NT2/D1 (cell line): ENCODE measurements around the gene DMTF1.

Experiments
- SUZ12 ChIP-seq: IDR thresholded peaks from 2 replicates; pipeline ENCODE4 v1.6.1; 2011; ENCODE audit not compliant: insufficient read length, insufficient read depth; ENCODE audit errors: extremely low read depth
- YY1 ChIP-seq: IDR thresholded peaks from 2 replicates; pipeline ENCODE4 v1.6.1; 2011; ENCODE audit not compliant: insufficient read length, insufficient read depth
- ZNF274 ChIP-seq: IDR thresholded peaks from 2 replicates; pipeline ENCODE4 v1.6.1; 2011; ENCODE audit warnings: mild to moderate bottlenecking, low read depth, low read length

GRCh38 chr7:87146740-87147386 is 5.4 kb upstream of the DMTF1 start:
- TF ChIP-seq YY1 (no peak), SUZ12 (no peak), ZNF274 (no peak)
